Esophagus muscularis mucosa (tissue), 4 donors: ENCODE measurements around the gene CALCR. TPM values are rescaled to one million over a fixed set of nuclear protein-coding genes. Genes with fewer than 3 reads are reported as not detected.

ENCODE experiments used
- DNase-seq: peaks from one replicate; pipeline ENCODE4 v3.0.0-alpha.2; 2017; ENCODE audit errors: extremely low spot score
- H3K27ac ChIP-seq, 4 donors: fragments of 200-600 bp; sonication (generic); replicated peaks in 1 of 4; 1 replicate in 3 of 4; 2 replicates in 1 of 4; pipeline ENCODE4 v1.5.1; 2016 to 2019; ENCODE audit warnings: mild to moderate bottlenecking in 1 of 4
- H3K27me3 ChIP-seq, 4 donors: fragments of 200-600 bp; sonication (generic); one replicate each; pipeline versions ENCODE4 v1.5.1 to v1.6.0; 2016 to 2019
- H3K36me3 ChIP-seq, 4 donors: fragments of 200-600 bp; sonication (generic); one replicate each; pipeline ENCODE4 v1.5.1; 2016 to 2019
- H3K4me1 ChIP-seq, 4 donors: fragments of 200-600 bp; sonication (generic); one replicate each; pipeline ENCODE4 v1.5.1; 2016 to 2019
- H3K4me3 ChIP-seq, 4 donors: fragments of 200-600 bp; sonication (generic); 1 replicate in 2 of 4; 2 replicates in 2 of 4; pipeline ENCODE4 v1.5.1; 2016 to 2019; ENCODE audit warnings: mild to moderate bottlenecking in 4 of 4, moderate library complexity in 1 of 4
- H3K9me3 ChIP-seq, 4 donors: fragments of 200-600 bp; sonication (generic); 1 replicate in 3 of 4; 2 replicates in 1 of 4; pipeline ENCODE4 v1.5.1; 2016 to 2019
- CTCF ChIP-seq, 3 experiments: fragments of 200-600 bp in 2 of 3; fragments of 450-650 bp in 1 of 3; sonication (generic) in 2 of 3; IDR thresholded peaks; one replicate each; pipeline ENCODE4 v1.5.1; 2017 to 2019; ENCODE audit warnings: antibody characterized with exemption in 3 of 3, mild to moderate bottlenecking in 2 of 3, moderate library complexity in 1 of 3
- EP300 ChIP-seq: sonication (generic); formaldehyde crosslinking; IDR thresholded peaks from one replicate; pipeline ENCODE4 v1.6.1; 2017; ENCODE audit warnings: antibody characterized with exemption
- POLR2A ChIP-seq: fragments of 450-650 bp; IDR thresholded peaks from one replicate; pipeline ENCODE4 v1.6.1; 2017; ENCODE audit warnings: antibody characterized with exemption, moderate library complexity, mild to moderate bottlenecking, low read depth
- POLR2AphosphoS5 ChIP-seq, 2 donors: sonication (generic); formaldehyde crosslinking; IDR thresholded peaks; one replicate each; pipeline ENCODE4 v1.6.1; 2017; ENCODE audit warnings: antibody characterized with exemption in 2 of 2
- WGBS: methylation state at CpG from one replicate; pipeline ENCODE4 v1.1.5; 2018; 5-methylcytosine and 5-hydroxymethylcytosine counted together
- intact Hi-C: fragments of 100-400 bp; cut with DNase I; formaldehyde crosslinking; loops from one replicate; pipeline ENCODE4 v1.15.1; 2023
- total RNA-seq, 4 donors: library from RNA; depleted of rRNA; stranded (reverse); fragments of >200 nt; gene quantifications; one replicate each; pipeline versions ENCODE4 v1.1.0 to v1.2.1, GENCODE V29; 2016

Gene CALCR
- total RNA-seq, 4 donors from 2014 or later = 0.17 TPM; not detected in 3

- H3K4me3 ChIP-seq = no peak overlapping the region
- H3K9me3 ChIP-seq = no peaks in the 10 kb centered on the region
- peaks cover 0 to under 1% (median under 1%) of the 10 kb centered on the region in 4 donors for H3K4me1 ChIP-seq
- DNase-seq = no peak
- peaks cover 0 to 11% (median 3%) of the 10 kb centered on the region in 4 donors for H3K27me3 ChIP-seq
- intact Hi-C loops = no loop called here
- 87% methylated on average over 2 of the region's 2 CpGs for WGBS
- H3K36me3 ChIP-seq = no peaks in the 10 kb centered on the region
- H3K27ac ChIP-seq = no peak overlapping the region
- TF ChIP-seq POLR2AphosphoS5 (IDR thresholded peaks at IDR 0.05) (no peak), EP300 (no peak)
These were observed 5.3 kb downstream of the CALCR start for GRCh38 chr7:93569189-93569588.

GRCh38 chr7:93566876-93567275 is 7.6 kb downstream of the CALCR start:
- Histone ChIP-seq H3K4me3 (no peak overlapping the region), H3K27ac (no peak overlapping the region), H3K27me3 (no peaks in the 10 kb centered on the region), H3K4me1 (no peaks in the 10 kb centered on the region), H3K36me3 (no peaks in the 10 kb centered on the region), H3K9me3 (no peaks in the 10 kb centered on the region)
- intact Hi-C loops = no loop called here
- DNase-seq = no peak
- TF ChIP-seq EP300 (no peak), CTCF (IDR thresholded peaks at IDR 0.05) (no peak), POLR2A (no peak), POLR2AphosphoS5 (IDR thresholded peaks at IDR 0.05) (no peak)

- Histone ChIP-seq H3K27ac (no peak overlapping the region), H3K4me1 (no peaks in the 10 kb centered on the region), H3K9me3 (no peaks in the 10 kb centered on the region), H3K36me3 (no peaks in the 10 kb centered on the region), H3K27me3 (no peaks in the 10 kb centered on the region), H3K4me3 (no peak overlapping the region)
- no peak for DNase-seq
- intact Hi-C loops = no loop called here
- no peak for TF ChIP-seq POLR2AphosphoS5 (IDR thresholded peaks at IDR 0.05)
- TF ChIP-seq POLR2A = no peak
- no peak for TF ChIP-seq EP300
- TF ChIP-seq CTCF (IDR thresholded peaks at IDR 0.05) = no peak
- WGBS = 61% methylated on average over 6 of the region's 6 CpGs
These were observed 10.9 kb downstream of the CALCR start for GRCh38 chr7:93563584-93563983.

GRCh38 chr7:93562936-93563335 is 11.6 kb downstream of the CALCR start:
- intact Hi-C loops = no loop called here

GRCh38 chr7:93562106-93562505 is 12.4 kb downstream of the CALCR start:
- H3K27me3 ChIP-seq = no peaks in the 10 kb centered on the region
- intact Hi-C loops = no loop called here
- DNase-seq = no peak
- no peaks in the 10 kb centered on the region for H3K36me3 ChIP-seq
- H3K4me1 ChIP-seq = no peaks in the 10 kb centered on the region
- H3K4me3 ChIP-seq = no peak overlapping the region
- no peaks in the 10 kb centered on the region for H3K9me3 ChIP-seq
- no peak overlapping the region for H3K27ac ChIP-seq
- no peak for TF ChIP-seq EP300
- no peak for TF ChIP-seq POLR2A
- TF ChIP-seq CTCF (IDR thresholded peaks at IDR 0.05) = no peak
- 81% methylated on average over 2 of the region's 2 CpGs for WGBS

More at GRCh38 chr7:93562936-93563335, 11.6 kb downstream of the CALCR start:
- Histone ChIP-seq H3K27ac (no peak overlapping the region), H3K4me1 (no peaks in the 10 kb centered on the region), H3K9me3 (no peaks in the 10 kb centered on the region), H3K4me3 (no peak overlapping the region), H3K27me3 (no peaks in the 10 kb centered on the region), H3K36me3 (no peaks in the 10 kb centered on the region)
- DNase-seq = no peak
- TF ChIP-seq EP300 (no peak), CTCF (IDR thresholded peaks at IDR 0.05) (no peak), POLR2AphosphoS5 (IDR thresholded peaks at IDR 0.05) (no peak), POLR2A (no peak)
- WGBS = 67% methylated on average over 2 of the region's 2 CpGs
